GM19452 (cell line): ENCODE results near the gene TRAPPC10.
"Not testable (repeated sequence)": the region's sequence is repeated elsewhere in the genome, so short reads cannot be mapped to it uniquely, and the experiment has no call there.

Experiments used
- ATAC-seq: cut with Tn5 transposase; IDR thresholded peaks from one replicate; pipeline ENCODE4 v1.9.1; 2021; ENCODE audit not compliant: unreplicated experiment

Gene TRAPPC10

GRCh38 chr21:44140552-44140932 is 128.4 kb downstream of the TRAPPC10 start:
- ATAC-seq = not testable (repeated sequence)

DNA sequence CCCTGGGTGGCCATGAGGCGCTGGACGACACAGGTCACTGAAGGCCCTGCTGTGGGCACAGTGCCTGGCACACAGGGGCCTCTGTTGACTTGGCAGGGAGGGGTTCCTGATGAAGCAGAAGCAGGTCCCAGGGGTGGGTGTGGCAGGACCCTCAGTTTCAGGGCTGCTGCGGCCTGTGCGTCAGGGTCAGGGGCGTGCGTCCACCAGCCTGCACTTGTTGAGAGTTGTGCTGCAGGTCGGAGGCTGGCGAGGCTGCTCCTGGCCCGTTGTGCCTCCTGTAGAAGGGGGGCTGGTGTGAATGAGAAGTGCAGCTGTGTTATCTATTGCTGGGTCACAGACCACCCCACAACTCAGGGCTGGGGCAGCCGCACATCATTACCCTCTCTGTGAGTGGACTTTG is 130.4 kb downstream of the TRAPPC10 start:
- ATAC-seq = not testable (repeated sequence)

- peak; percentile 40 for ATAC-seq
Observed at GRCh38 chr21:44143380-44143779, 131.3 kb downstream of the TRAPPC10 start.

- not testable (repeated sequence) for ATAC-seq
Observed at GRCh38 chr21:44143996-44144395, 131.9 kb downstream of the TRAPPC10 start.

- not testable (repeated sequence) for ATAC-seq
Observed at GRCh38 chr21:44144784-44145602, 132.9 kb downstream of the TRAPPC10 start.

- ATAC-seq = not testable (repeated sequence)
Observed at GRCh38 chr21:44145616-44146015, 133.5 kb downstream of the TRAPPC10 start.

DNA sequence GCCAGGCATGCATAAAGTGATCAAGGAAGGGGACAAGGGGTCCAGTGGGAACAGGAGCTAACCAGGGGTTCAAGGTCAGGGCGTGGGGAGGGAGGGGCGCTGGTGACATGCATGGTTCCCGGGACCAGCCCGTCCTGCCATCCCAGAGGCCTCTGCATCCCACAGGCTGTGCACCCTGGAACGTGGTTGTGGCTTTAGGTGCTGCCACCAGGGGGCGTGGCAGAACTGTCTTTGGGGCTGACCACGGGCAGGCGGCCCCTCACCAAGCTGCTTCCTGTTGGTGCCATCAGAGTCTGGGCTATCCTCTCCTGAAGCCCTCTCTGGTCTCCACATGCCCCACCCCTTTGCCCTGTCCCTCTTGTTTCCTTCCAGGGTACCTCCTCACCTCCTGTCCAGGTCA is 135.0 kb downstream of the TRAPPC10 start:
- ATAC-seq = not testable (repeated sequence)

- ATAC-seq = not testable (repeated sequence)
Observed at GRCh38 chr21:44150255-44150654, 138.1 kb downstream of the TRAPPC10 start.

GRCh38 chr21:44153214-44153888 is 141.2 kb downstream of the TRAPPC10 start:
- not testable (repeated sequence) for ATAC-seq

GRCh38 chr21:44153889-44154228 is 141.8 kb downstream of the TRAPPC10 start:
- not testable (repeated sequence) for ATAC-seq

DNA sequence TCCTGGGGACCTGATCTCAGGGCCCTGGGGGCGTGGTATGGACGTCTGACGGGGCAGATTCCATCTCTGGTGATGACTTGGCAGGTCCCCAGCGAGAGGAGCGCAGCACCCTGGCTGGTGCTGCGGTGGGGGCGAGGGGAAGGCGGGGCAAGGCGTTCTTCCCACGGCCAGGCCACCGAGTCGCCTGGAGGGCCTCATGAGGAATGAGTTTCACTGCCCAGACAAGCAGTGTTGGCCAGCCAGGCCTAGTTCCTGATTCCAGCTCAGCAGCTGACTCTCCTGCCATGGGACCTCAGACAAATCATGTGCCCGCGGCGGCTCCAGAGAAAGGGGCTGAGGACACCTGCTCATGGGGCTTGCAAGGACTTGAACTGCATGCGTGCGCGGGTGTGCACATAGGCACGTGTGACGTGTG is 142.7 kb downstream of the TRAPPC10 start:
- not testable (repeated sequence) for ATAC-seq

DNA sequence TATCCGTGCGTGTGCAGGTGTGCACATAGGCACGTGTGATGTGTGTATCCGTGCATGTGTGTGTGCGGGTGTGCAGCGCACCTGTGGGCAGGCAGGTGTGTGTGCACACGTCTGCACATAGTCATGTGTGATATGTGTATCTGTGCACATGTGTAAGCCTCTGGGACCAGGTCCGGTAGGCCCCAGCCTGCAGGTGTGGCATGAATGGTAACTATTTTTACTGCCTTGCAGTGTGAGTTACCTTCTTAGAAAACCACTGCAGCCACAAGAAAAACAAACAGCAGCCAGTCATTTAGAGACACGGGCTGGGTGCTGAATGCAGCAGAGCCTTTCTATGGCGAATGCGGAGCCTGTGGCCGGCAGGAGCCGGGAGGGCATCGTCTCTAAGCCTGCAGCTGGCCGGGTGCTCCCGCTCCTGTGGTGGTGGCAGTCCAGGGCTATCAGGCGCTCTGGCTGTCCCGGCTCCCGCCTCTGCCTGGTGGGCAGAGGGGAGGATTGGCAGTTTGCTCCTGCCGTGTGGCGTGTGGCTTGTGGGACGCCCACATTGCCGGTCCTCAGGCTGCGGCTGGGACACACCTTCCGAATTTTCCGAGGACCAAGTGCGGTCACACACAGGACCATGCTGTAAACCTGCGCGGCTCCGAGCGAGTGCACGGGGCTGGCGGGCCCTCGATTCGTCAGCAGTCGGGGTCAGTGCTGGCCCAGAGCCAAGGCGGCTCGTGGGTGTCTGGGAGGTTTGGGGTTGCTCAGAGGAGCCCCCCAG is 143.3 kb downstream of the TRAPPC10 start:
- not testable (repeated sequence) for ATAC-seq

DNA sequence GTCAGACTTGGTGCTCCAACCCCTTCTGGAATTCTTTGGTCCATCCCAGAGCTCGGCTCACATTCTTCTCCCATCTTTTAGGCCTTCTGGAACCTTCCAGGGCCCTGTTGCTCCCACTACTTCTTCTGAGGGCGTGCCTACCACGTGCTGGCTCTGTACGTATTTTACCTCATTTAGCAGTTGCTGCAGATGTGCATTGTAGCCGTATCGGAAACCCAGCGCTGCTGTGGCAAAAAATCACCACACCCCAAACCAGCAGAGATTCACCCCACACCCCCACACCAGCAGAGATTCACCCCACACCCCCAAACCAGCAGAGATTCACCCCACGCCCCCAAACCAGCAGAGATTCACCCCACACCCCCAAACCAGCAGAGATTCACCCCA is 143.9 kb downstream of the TRAPPC10 start:
- ATAC-seq = not testable (repeated sequence)
